ENCODE data around the gene MCM10.
"Not testable (repeated sequence)": the region's sequence is repeated elsewhere in the genome, so short reads cannot be mapped to it uniquely, and the experiment has no call there.

MCM10 gene

GRCh38 chr10:13222566-13222965 is 61.2 kb downstream of the MCM10 start:
- no peak for DNase-seq

GRCh38 chr10:13223241-13223640 is 61.9 kb downstream of the MCM10 start:
- no peak for DNase-seq

GRCh38 chr10:13224210-13224995 is 63.0 kb downstream of the MCM10 start:
- no peak for DNase-seq

GRCh38 chr10:13225601-13226000 is 64.2 kb downstream of the MCM10 start:
- no peak for DNase-seq

GRCh38 chr10:13227031-13227430 is 65.7 kb downstream of the MCM10 start:
- DNase-seq = no peak

- DNase-seq = no peak
Observed at GRCh38 chr10:13231190-13231589, 69.8 kb downstream of the MCM10 start.

- DNase-seq = no peak
Observed at GRCh38 chr10:13231808-13232207, 70.5 kb downstream of the MCM10 start.

- DNase-seq = no peak
Observed at GRCh38 chr10:13233358-13233757, 72.0 kb downstream of the MCM10 start.

- DNase-seq = no peak
Observed at GRCh38 chr10:13234172-13234571, 72.8 kb downstream of the MCM10 start, which contains the start of gene UCMA. TSS of gene UCMA (minus strand) at chr10:13234374. CDS start at chr10:13234258, 116 bp downstream.

- not testable (repeated sequence) for DNase-seq
Observed at GRCh38 chr10:13234736-13235135, 73.4 kb downstream of the MCM10 start.

GRCh38 chr10:13236638-13237037 is 75.3 kb downstream of the MCM10 start:
- no peak for DNase-seq

GRCh38 chr10:13238271-13239077 is 77.1 kb downstream of the MCM10 start:
- no peak for DNase-seq

GRCh38 chr10:13239923-13240322 is 78.6 kb downstream of the MCM10 start:
- no peak for DNase-seq

GRCh38 chr10:13241613-13242012 is 80.3 kb downstream of the MCM10 start:
- DNase-seq = no peak

GRCh38 chr10:13242260-13242659 is 80.9 kb downstream of the MCM10 start:
- DNase-seq = not testable (repeated sequence)

GRCh38 chr10:13247246-13247645 is 85.9 kb downstream of the MCM10 start:
- no peak for DNase-seq

GRCh38 chr10:13247784-13248183 is 86.4 kb downstream of the MCM10 start:
- no peak for DNase-seq

- no peak for DNase-seq
Observed at GRCh38 chr10:13253726-13254125, 92.4 kb downstream of the MCM10 start.

GRCh38 chr10:13256627-13257026 is 95.3 kb downstream of the MCM10 start:
- DNase-seq = no peak

GRCh38 chr10:13257621-13258140 is 96.3 kb downstream of the MCM10 start:
- DNase-seq = no peak

All from NCI-H446 treated with DMSO at 0.1 percent for 48 hours (cell line).